GM12878 (cell line): ENCODE results near the gene UPF1.
"Not testable (repeated sequence)": the region's sequence is repeated elsewhere in the genome, so short reads cannot be mapped to it uniquely, and the experiment has no call there.

Experiments
- ASH2L ChIP-seq: fragments of 300-600, 200-600 bp; sonication (generic); IDR thresholded peaks from 2 replicates; pipeline ENCODE4 v1.6.1; 2017; ENCODE audit warnings: low read depth, mild to moderate bottlenecking, borderline replicate concordance
- ESRRA ChIP-seq: IDR thresholded peaks from 2 replicates; pipeline ENCODE4 v1.6.1; 2012; ENCODE audit warnings: mild to moderate bottlenecking, low read length, improper control_type of control experiment
- GABPA ChIP-seq: IDR thresholded peaks from 2 replicates; pipeline ENCODE4 v1.6.1; 2014; ENCODE audit warnings: antibody characterized with exemption, low read depth, mild to moderate bottlenecking, inconsistent platforms
- HDGF ChIP-seq: fragments of 450-650 bp; IDR thresholded peaks from 2 replicates; pipeline ENCODE4 v1.6.1; 2016; ENCODE audit warnings: antibody characterized with exemption
- JUND ChIP-seq: IDR thresholded peaks from 2 replicates; pipeline ENCODE4 v1.6.1; 2012; ENCODE audit warnings: low read depth, mild to moderate bottlenecking, low read length, improper control_type of control experiment, moderate library complexity
- POLR2A ChIP-seq: IDR thresholded peaks from 2 replicates; pipeline ENCODE4 v1.6.1; 2011; ENCODE audit warnings: low read depth, mild to moderate bottlenecking, low read length
- RELA ChIP-seq: fragments of 450-650 bp; IDR thresholded peaks from 2 replicates; pipeline ENCODE4 v1.8.0; 2014; ENCODE audit warnings: borderline replicate concordance; ENCODE audit not compliant: partially characterized antibody
- TAF1 ChIP-seq: IDR thresholded peaks from 2 replicates; pipeline ENCODE4 v1.6.1; 2011; ENCODE audit warnings: mild to moderate bottlenecking, low read depth, low read length, borderline replicate concordance
- ZZZ3 ChIP-seq: IDR thresholded peaks from 2 replicates; pipeline ENCODE4 v1.6.1; 2011; ENCODE audit warnings: low read depth; ENCODE audit not compliant: control insufficient read depth, insufficient read length
- TF ChIP-seq, protein P1 (sequence below), 3 experiments: IDR thresholded peaks in 2 of 3; conservative IDR thresholded peaks in 1 of 3; 2 replicates each; pipeline ENCODE4 v1.5.1; 2011; ENCODE audit warnings: low read depth in 3 of 3, low read length in 3 of 3, mild to moderate bottlenecking in 3 of 3, control low read depth in 2 of 3, moderate library complexity in 2 of 3, inconsistent platforms in 1 of 3, mixed read lengths in 1 of 3; ENCODE audit not compliant: control insufficient read depth in 2 of 3, insufficient read depth in 1 of 3; ENCODE audit errors: extremely low read depth in 1 of 3
- TF ChIP-seq, protein P2 (sequence below): IDR thresholded peaks from 2 replicates; pipeline ENCODE4 v1.6.1; 2012; ENCODE audit warnings: low read depth, low read length, improper control_type of control experiment
- TF ChIP-seq, protein P3 (sequence below): fragments of 450-650 bp; IDR thresholded peaks from 2 replicates; pipeline ENCODE4 v1.6.1; 2016; ENCODE audit warnings: mild to moderate bottlenecking
- TF ChIP-seq, protein P4 (sequence below): IDR thresholded peaks from 2 replicates; pipeline ENCODE4 v1.6.1; 2011; ENCODE audit warnings: borderline replicate concordance, low read depth, mild to moderate bottlenecking, moderate library complexity, low read length; ENCODE audit not compliant: insufficient read depth, poor library complexity, severe bottlenecking

DNA sequence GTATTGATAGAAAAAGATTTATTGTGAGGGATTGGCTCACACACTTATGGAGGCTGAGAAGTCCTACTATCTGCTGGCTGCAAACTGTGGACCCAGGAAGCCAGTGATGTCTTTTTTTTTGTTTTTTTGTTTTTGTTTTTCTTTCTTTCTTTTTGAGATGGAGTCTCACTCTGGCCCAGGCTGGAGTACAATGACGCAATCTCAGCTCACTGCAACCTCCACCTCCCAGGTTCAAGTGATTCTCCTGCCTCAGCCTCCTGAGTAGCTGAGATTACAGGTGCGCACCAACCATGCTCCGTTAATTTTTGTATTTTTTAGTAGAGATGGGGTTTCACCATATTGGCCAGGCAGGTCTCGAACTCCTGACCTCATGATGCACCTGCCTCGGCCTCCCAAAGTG, 20.1 kb upstream of the UPF1 start:
- TF ChIP-seq, protein P1, sequence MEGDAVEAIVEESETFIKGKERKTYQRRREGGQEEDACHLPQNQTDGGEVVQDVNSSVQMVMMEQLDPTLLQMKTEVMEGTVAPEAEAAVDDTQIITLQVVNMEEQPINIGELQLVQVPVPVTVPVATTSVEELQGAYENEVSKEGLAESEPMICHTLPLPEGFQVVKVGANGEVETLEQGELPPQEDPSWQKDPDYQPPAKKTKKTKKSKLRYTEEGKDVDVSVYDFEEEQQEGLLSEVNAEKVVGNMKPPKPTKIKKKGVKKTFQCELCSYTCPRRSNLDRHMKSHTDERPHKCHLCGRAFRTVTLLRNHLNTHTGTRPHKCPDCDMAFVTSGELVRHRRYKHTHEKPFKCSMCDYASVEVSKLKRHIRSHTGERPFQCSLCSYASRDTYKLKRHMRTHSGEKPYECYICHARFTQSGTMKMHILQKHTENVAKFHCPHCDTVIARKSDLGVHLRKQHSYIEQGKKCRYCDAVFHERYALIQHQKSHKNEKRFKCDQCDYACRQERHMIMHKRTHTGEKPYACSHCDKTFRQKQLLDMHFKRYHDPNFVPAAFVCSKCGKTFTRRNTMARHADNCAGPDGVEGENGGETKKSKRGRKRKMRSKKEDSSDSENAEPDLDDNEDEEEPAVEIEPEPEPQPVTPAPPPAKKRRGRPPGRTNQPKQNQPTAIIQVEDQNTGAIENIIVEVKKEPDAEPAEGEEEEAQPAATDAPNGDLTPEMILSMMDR (IDR thresholded peaks at IDR 0.05 in 2 of 3, conservative IDR thresholded peaks at IDR 0.05 in 1 of 3; ENCODE audit: control insufficient read depth in 2 of 3, extremely low read depth in 1 of 3, insufficient read depth in 1 of 3, low read depth in 3 of 3, low read length in 3 of 3): not testable (repeated sequence)
- TF ChIP-seq GABPA, RELA, TAF1, ASH2L, ZZZ3, POLR2A, JUND, ESRRA, HDGF: not testable (repeated sequence)
- TF ChIP-seq, protein P2, sequence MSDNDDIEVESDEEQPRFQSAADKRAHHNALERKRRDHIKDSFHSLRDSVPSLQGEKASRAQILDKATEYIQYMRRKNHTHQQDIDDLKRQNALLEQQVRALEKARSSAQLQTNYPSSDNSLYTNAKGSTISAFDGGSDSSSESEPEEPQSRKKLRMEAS: not testable (repeated sequence)
- TF ChIP-seq, protein P3, sequence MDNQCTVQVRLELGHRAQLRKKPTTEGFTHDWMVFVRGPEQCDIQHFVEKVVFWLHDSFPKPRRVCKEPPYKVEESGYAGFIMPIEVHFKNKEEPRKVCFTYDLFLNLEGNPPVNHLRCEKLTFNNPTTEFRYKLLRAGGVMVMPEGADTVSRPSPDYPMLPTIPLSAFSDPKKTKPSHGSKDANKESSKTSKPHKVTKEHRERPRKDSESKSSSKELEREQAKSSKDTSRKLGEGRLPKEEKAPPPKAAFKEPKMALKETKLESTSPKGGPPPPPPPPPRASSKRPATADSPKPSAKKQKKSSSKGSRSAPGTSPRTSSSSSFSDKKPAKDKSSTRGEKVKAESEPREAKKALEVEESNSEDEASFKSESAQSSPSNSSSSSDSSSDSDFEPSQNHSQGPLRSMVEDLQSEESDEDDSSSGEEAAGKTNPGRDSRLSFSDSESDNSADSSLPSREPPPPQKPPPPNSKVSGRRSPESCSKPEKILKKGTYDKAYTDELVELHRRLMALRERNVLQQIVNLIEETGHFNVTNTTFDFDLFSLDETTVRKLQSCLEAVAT: not testable (repeated sequence)
- TF ChIP-seq, protein P4, sequence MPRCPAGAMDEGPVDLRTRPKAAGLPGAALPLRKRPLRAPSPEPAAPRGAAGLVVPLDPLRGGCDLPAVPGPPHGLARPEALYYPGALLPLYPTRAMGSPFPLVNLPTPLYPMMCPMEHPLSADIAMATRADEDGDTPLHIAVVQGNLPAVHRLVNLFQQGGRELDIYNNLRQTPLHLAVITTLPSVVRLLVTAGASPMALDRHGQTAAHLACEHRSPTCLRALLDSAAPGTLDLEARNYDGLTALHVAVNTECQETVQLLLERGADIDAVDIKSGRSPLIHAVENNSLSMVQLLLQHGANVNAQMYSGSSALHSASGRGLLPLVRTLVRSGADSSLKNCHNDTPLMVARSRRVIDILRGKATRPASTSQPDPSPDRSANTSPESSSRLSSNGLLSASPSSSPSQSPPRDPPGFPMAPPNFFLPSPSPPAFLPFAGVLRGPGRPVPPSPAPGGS: not testable (repeated sequence)
